ENCODE measurements around the gene ASCC3.

GRCh38 chr6:100774681-100775080, 106.4 kb downstream of the ASCC3 start:
- no peak for TF ChIP-seq POLR2A (IDR thresholded peaks at IDR 0.05)
- no peak for TF ChIP-seq CTCF (IDR thresholded peaks at IDR 0.05)
- no peak for TF ChIP-seq POLR2AphosphoS5 (IDR thresholded peaks at IDR 0.05)

Data from transverse colon (tissue), 4 donors.